Hepatocyte (in vitro differentiated cells): ENCODE data around the gene RPH3AL. TPM values are rescaled to one million over a fixed set of nuclear protein-coding genes. Genes with fewer than 3 reads are reported as not detected.

Source experiments
- DNase-seq: peaks from one replicate; pipeline ENCODE4 v3.0.0-alpha.2; 2016; ENCODE audit warnings: low spot score
- H2AFZ ChIP-seq: fragments of 200-600 bp; sonication (generic); 2 replicates; pipeline ENCODE4 v1.6.0; 2016; ENCODE audit warnings: antibody characterized with exemption, mild to moderate bottlenecking
- H3K27ac ChIP-seq: fragments of 200-600 bp; sonication (generic); 2 replicates; pipeline ENCODE4 v1.5.1; 2016; ENCODE audit warnings: mild to moderate bottlenecking
- H3K27me3 ChIP-seq: fragments of 200-600 bp; sonication (generic); 2 replicates; pipeline ENCODE4 v1.6.1; 2016
- H3K36me3 ChIP-seq: fragments of 200-600 bp; sonication (generic); replicated peaks from 2 replicates; pipeline ENCODE4 v1.5.1; 2016; ENCODE audit warnings: low read depth; ENCODE audit not compliant: insufficient read depth
- H3K4me1 ChIP-seq: fragments of 200-600 bp; sonication (generic); 2 replicates; pipeline ENCODE4 v1.5.1; 2016; ENCODE audit warnings: mild to moderate bottlenecking, moderate library complexity; ENCODE audit not compliant: insufficient read depth
- H3K4me2 ChIP-seq: fragments of 200-600 bp; sonication (generic); 2 replicates; pipeline ENCODE4 v1.6.0; 2016
- H3K4me3 ChIP-seq: fragments of 200-600 bp; sonication (generic); 2 replicates; pipeline ENCODE4 v1.5.1; 2016; ENCODE audit warnings: mild to moderate bottlenecking
- H3K79me2 ChIP-seq: fragments of 200-600 bp; sonication (generic); 2 replicates; pipeline ENCODE4 v1.6.0; 2017; ENCODE audit warnings: mild to moderate bottlenecking
- H3K9me2 ChIP-seq: fragments of 200-600 bp; sonication (generic); replicated peaks from 2 replicates; pipeline ENCODE4 v1.6.0; 2017; ENCODE audit warnings: mild to moderate bottlenecking; ENCODE audit not compliant: insufficient read depth
- H3K9me3 ChIP-seq: fragments of 200-600 bp; sonication (generic); 2 replicates; pipeline ENCODE4 v1.5.1; 2016; ENCODE audit warnings: low read depth, mild to moderate bottlenecking
- H4K20me1 ChIP-seq: fragments of 200-600 bp; sonication (generic); 2 replicates; pipeline ENCODE4 v1.6.0; 2016; ENCODE audit warnings: mild to moderate bottlenecking; ENCODE audit not compliant: insufficient read depth, poor library complexity, severe bottlenecking
- CTCF ChIP-seq: fragments of 200-600 bp; sonication (generic); IDR thresholded peaks from 2 replicates; pipeline ENCODE4 v1.5.1; 2016; ENCODE audit warnings: antibody characterized with exemption, mild to moderate bottlenecking; ENCODE audit not compliant: poor library complexity
- EZH2 ChIP-seq: fragments of 200-600 bp; sonication (generic); IDR thresholded peaks from 2 replicates; pipeline ENCODE4 v1.6.1; 2016; ENCODE audit warnings: antibody characterized with exemption, mild to moderate bottlenecking, borderline replicate concordance
- EZH2phosphoT487 ChIP-seq: fragments of 200-600 bp; sonication (generic); IDR thresholded peaks from one replicate; pipeline ENCODE4 v1.6.1; 2018; ENCODE audit warnings: antibody characterized with exemption, mild to moderate bottlenecking, low read depth, moderate library complexity; ENCODE audit not compliant: unreplicated experiment, severe bottlenecking
- WGBS: methylation state at CpG from one replicate; pipeline ENCODE4 v1.1.6; 2016; ENCODE audit warnings: low lambda C conversion rate; ENCODE audit errors: missing lambda C conversion rate; 5-methylcytosine and 5-hydroxymethylcytosine counted together
- polyA plus RNA-seq: library from polyadenylated mRNA; unstranded; fragments of >200 nt; fragmentation: Nextera tagmentation; extraction: Ambion mirVana; gene quantifications from 2 replicates; pipeline ENCODE4 v1.2.1, GENCODE V29; 2016
- total RNA-seq: library from RNA; depleted of rRNA; stranded (reverse); fragments of >200 nt; gene quantifications from 2 replicates; pipeline ENCODE4 v1.2.3, GENCODE V29; 2014

RPH3AL gene
- total and polyA plus RNA-seq, 2 experiments from 2014 or later, result 7.0 to 7.6 TPM

DNA sequence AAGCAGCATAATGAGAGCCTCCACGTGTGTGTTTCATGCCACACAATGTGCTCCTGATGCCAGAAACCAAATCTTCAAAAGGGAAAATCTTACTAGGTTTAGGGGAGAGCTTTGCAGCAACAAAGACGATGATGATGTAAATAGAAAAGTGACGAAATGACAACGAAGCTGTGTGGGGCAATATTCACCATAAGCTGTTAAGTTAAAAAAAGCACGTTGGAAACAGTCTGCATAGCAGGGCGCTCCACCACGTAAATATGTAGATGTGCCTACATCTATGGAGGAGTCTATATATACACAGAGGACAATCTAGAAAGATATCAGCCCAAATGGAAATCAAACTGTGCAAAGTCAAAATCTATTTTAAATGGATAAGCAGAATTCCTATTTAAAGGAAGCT is 61.0 kb downstream of the RPH3AL start:
- H3K27ac ChIP-seq, result no peak overlapping the region
- H3K36me3 ChIP-seq, result no peaks in the 10 kb centered on the region
- H3K9me2 ChIP-seq, result no peaks in the 10 kb centered on the region
- no peak overlapping the region for H3K4me3 ChIP-seq
- TF ChIP-seq EZH2phosphoT487 (no peak), EZH2 (no peak), CTCF (no peak)
- H3K27me3 ChIP-seq, result no peaks in the 10 kb centered on the region
- H3K4me2 ChIP-seq, result no peak overlapping the region
- DNase-seq, result no peak
- H3K4me1 ChIP-seq, result no peaks in the 10 kb centered on the region
- H3K79me2 ChIP-seq, result no peaks in the 10 kb centered on the region
- H3K9me3 ChIP-seq, result no peaks in the 10 kb centered on the region
- no peaks in the 10 kb centered on the region for H4K20me1 ChIP-seq
- no peak overlapping the region for H2AFZ ChIP-seq
- 88% methylated on average over 7 of the region's 7 CpGs for WGBS

- H3K4me2 ChIP-seq, result no peak overlapping the region
- no peaks in the 10 kb centered on the region for H3K9me2 ChIP-seq
- H3K9me3 ChIP-seq, result no peaks in the 10 kb centered on the region
- H4K20me1 ChIP-seq, result no peaks in the 10 kb centered on the region
- no peak for DNase-seq
- H3K79me2 ChIP-seq, result no peaks in the 10 kb centered on the region
- H2AFZ ChIP-seq, result no peak overlapping the region
- 93% methylated on average over 18 of the region's 18 CpGs for WGBS
- no peak overlapping the region for H3K4me3 ChIP-seq
- no peaks in the 10 kb centered on the region for H3K4me1 ChIP-seq
- no peak for TF ChIP-seq EZH2
- no peak for TF ChIP-seq CTCF
- TF ChIP-seq EZH2phosphoT487, result no peak
- no peaks in the 10 kb centered on the region for H3K27me3 ChIP-seq
- H3K36me3 ChIP-seq, result no peaks in the 10 kb centered on the region
- H3K27ac ChIP-seq, result no peak overlapping the region
These were observed 62.0 kb downstream of the RPH3AL start for GRCh38 chr17:290626-291025.

- Histone ChIP-seq H3K79me2 (no peaks in the 10 kb centered on the region), H2AFZ (no peak overlapping the region), H3K4me1 (no peaks in the 10 kb centered on the region), H3K4me3 (no peak overlapping the region), H4K20me1 (no peaks in the 10 kb centered on the region), H3K27ac (no peak overlapping the region), H3K36me3 (no peaks in the 10 kb centered on the region), H3K4me2 (no peak overlapping the region), H3K9me2 (no peaks in the 10 kb centered on the region), H3K27me3 (no peaks in the 10 kb centered on the region), H3K9me3 (no peaks in the 10 kb centered on the region)
- no peak for TF ChIP-seq EZH2phosphoT487
- TF ChIP-seq EZH2, result no peak
- 92% methylated on average over 20 of the region's 21 CpGs for WGBS
- no peak for DNase-seq
These were observed 62.5 kb downstream of the RPH3AL start for GRCh38 chr17:290121-290521.

GRCh38 chr17:289409-289808 is 63.2 kb downstream of the RPH3AL start:
- H3K27ac ChIP-seq, result no peak overlapping the region

More at GRCh38 chr17:289409-289808, 63.2 kb downstream of the RPH3AL start:
- WGBS, result 95% methylated on average over 18 of the region's 18 CpGs
- H3K4me3 ChIP-seq, result no peak overlapping the region
- no peaks in the 10 kb centered on the region for H3K9me2 ChIP-seq
- no peak overlapping the region for H3K4me2 ChIP-seq
- TF ChIP-seq CTCF (no peak), EZH2 (no peak), EZH2phosphoT487 (no peak)
- H3K4me1 ChIP-seq, result no peaks in the 10 kb centered on the region
- no peak overlapping the region for H2AFZ ChIP-seq
- no peaks in the 10 kb centered on the region for H3K36me3 ChIP-seq
- H3K27me3 ChIP-seq, result no peaks in the 10 kb centered on the region
- H4K20me1 ChIP-seq, result no peaks in the 10 kb centered on the region
- no peak for DNase-seq
- H3K9me3 ChIP-seq, result no peaks in the 10 kb centered on the region
- H3K79me2 ChIP-seq, result no peaks in the 10 kb centered on the region
